ENCODE data around the gene KCNK4.

DNA sequence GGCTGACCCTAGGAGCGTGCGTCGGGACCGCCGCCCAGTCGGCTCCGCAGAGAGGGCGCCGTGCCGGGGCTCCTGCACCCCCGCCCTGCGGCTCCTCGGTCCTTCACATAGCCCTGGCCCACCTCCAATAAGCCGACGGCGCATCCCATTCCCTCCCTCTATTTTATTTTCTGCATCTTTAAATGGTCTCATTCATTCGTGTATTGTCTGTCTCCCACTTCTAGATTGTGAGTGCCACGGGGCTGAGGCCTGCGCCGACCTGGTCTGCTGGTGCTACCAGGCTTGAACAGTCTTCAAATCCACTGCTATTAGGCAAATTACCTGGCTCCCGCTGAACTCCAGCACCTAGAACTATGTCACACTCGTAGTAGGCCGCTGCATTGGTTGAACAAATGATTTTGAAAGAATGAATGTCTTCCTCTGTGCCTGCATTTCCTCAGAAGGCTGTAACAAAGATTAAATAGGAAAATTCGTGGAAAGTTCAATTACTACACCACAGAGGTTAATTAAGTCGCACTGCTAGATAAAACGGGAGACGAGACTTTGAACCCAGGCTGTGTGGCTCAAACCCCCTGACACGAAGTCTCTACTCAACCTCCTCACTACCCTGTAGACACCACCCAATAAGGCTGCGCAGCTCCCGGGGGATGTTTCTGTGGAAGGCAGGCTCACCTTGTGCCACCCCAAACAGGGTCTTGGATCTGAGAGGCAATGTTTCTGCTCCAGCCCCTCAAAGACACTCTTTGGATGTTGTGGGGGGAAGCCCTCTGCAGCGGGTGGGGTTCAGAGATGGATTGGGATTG is 43.2 kb upstream of the KCNK4 start:
- TF ChIP-seq EP300 (IDR thresholded peaks at IDR 0.05; ENCODE audit: borderline replicate concordance), result no peak
- TF ChIP-seq, protein P1, sequence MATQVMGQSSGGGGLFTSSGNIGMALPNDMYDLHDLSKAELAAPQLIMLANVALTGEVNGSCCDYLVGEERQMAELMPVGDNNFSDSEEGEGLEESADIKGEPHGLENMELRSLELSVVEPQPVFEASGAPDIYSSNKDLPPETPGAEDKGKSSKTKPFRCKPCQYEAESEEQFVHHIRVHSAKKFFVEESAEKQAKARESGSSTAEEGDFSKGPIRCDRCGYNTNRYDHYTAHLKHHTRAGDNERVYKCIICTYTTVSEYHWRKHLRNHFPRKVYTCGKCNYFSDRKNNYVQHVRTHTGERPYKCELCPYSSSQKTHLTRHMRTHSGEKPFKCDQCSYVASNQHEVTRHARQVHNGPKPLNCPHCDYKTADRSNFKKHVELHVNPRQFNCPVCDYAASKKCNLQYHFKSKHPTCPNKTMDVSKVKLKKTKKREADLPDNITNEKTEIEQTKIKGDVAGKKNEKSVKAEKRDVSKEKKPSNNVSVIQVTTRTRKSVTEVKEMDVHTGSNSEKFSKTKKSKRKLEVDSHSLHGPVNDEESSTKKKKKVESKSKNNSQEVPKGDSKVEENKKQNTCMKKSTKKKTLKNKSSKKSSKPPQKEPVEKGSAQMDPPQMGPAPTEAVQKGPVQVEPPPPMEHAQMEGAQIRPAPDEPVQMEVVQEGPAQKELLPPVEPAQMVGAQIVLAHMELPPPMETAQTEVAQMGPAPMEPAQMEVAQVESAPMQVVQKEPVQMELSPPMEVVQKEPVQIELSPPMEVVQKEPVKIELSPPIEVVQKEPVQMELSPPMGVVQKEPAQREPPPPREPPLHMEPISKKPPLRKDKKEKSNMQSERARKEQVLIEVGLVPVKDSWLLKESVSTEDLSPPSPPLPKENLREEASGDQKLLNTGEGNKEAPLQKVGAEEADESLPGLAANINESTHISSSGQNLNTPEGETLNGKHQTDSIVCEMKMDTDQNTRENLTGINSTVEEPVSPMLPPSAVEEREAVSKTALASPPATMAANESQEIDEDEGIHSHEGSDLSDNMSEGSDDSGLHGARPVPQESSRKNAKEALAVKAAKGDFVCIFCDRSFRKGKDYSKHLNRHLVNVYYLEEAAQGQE (IDR thresholded peaks at IDR 0.05; ENCODE audit: low read depth), result no peak
- TF ChIP-seq, protein P2, sequence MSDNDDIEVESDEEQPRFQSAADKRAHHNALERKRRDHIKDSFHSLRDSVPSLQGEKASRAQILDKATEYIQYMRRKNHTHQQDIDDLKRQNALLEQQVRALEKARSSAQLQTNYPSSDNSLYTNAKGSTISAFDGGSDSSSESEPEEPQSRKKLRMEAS (IDR thresholded peaks at IDR 0.05), result no peak
- TF ChIP-seq ZBTB7A (IDR thresholded peaks at IDR 0.05; ENCODE audit: low read depth), result no peak
- no peak for TF ChIP-seq RAD21 (IDR thresholded peaks at IDR 0.05; ENCODE audit: low read depth)
- TF ChIP-seq YY1 (IDR thresholded peaks at IDR 0.05; ENCODE audit: low read depth), result no peak

Data from Ishikawa (cell line).